SK-N-SH (cell line): ENCODE data around the gene CAMK2D. TPM values are rescaled to one million over a fixed set of nuclear protein-coding genes. Genes with fewer than 3 reads are reported as not detected.

ENCODE experiments used
- CTCF ChIA-PET: fragments of 300-600, 350-600 bp; formaldehyde crosslinking; extraction: SDS; loops from one replicate; lab custom pipeline; 2021; lab: Yijun Ruan, JAX
- POLR2A ChIA-PET: fragments of 350-600 bp; sonication (Branson Sonifier 250); formaldehyde crosslinking; extraction: SDS; loops from one replicate; lab custom pipeline; 2020; ENCODE audit warnings: antibody characterized with exemption, inconsistent platforms; lab: Yijun Ruan, JAX
- DNase-seq: peaks from one replicate; pipeline ENCODE4 v3.0.0; 2012
- H2AFZ ChIP-seq: fragments of 200-600 bp; sonication (generic); 2 replicates; pipeline ENCODE4 v1.8.1; 2016; ENCODE audit warnings: antibody characterized with exemption, mild to moderate bottlenecking, low read depth
- H3F3A ChIP-seq: fragments of 200-600 bp; sonication (generic); replicated peaks from 2 replicates; pipeline ENCODE3; 2016; ENCODE audit warnings: antibody characterized with exemption, mild to moderate bottlenecking; ENCODE audit not compliant: insufficient read depth
- H3K27ac ChIP-seq, 2 experiments: fragments of 200-500 bp in 1 of 2; fragments of 200-600 bp in 1 of 2; sonication (Bioruptor generic) in 1 of 2; sonication (generic), shearing (Covaris generic) in 1 of 2; 2 replicates each; pipeline versions ENCODE4 v1.5.1 to v1.6.1; 2014 to 2016; ENCODE audit warnings: low read depth in 2 of 2, inconsistent platforms in 1 of 2, low read length in 1 of 2, mild to moderate bottlenecking in 1 of 2, mixed read lengths in 1 of 2
- H3K27me3 ChIP-seq: fragments of 200-600 bp; sonication (generic), shearing (Covaris generic); 2 replicates; pipeline ENCODE4 v1.6.1; 2016; ENCODE audit warnings: mixed run types; ENCODE audit not compliant: insufficient read depth
- H3K36me3 ChIP-seq, 2 experiments: fragments of 200-500 bp in 1 of 2; fragments of 200-600 bp in 1 of 2; sonication (Bioruptor generic) in 1 of 2; sonication (generic) in 1 of 2; replicated peaks in 1 of 2; 2 replicates each; pipeline versions ENCODE3 to v1.5.1; 2014 to 2016; ENCODE audit warnings: low read length in 1 of 2, mild to moderate bottlenecking in 1 of 2; ENCODE audit not compliant: insufficient read depth in 2 of 2, control insufficient read depth in 1 of 2
- H3K4me1 ChIP-seq, 2 experiments: fragments of 200-500 bp in 1 of 2; fragments of 200-600 bp in 1 of 2; sonication (Bioruptor generic) in 1 of 2; sonication (generic), shearing (Covaris generic) in 1 of 2; 2 replicates each; pipeline versions ENCODE4 v1.5.1 to v1.6.1; 2014 to 2016; ENCODE audit warnings: low read depth in 1 of 2, low read length in 1 of 2, mixed run types in 1 of 2; ENCODE audit not compliant: insufficient read depth in 2 of 2, control insufficient read depth in 1 of 2
- H3K4me2 ChIP-seq: fragments of 200-600 bp; sonication (generic), shearing (Covaris generic); 2 replicates; pipeline ENCODE4 v1.6.1; 2017; ENCODE audit warnings: mixed run types
- H3K4me3 ChIP-seq, 2 experiments: fragments of 200-500 bp in 1 of 2; fragments of 200-600 bp in 1 of 2; sonication (Bioruptor generic) in 1 of 2; sonication (generic), shearing (Covaris generic) in 1 of 2; 2 replicates each; pipeline versions ENCODE4 v1.5.1 to v1.8.1; 2014 to 2016; ENCODE audit warnings: low read depth in 2 of 2, inconsistent platforms in 1 of 2, low read length in 1 of 2, mild to moderate bottlenecking in 1 of 2, mixed read lengths in 1 of 2, moderate library complexity in 1 of 2
- H3K79me2 ChIP-seq: fragments of 200-600 bp; sonication (generic); 2 replicates; pipeline ENCODE4 v1.8.1; 2017; ENCODE audit warnings: mild to moderate bottlenecking; ENCODE audit not compliant: insufficient read depth
- H3K9ac ChIP-seq: fragments of 200-600 bp; sonication (generic); 2 replicates; pipeline ENCODE4 v1.6.1; 2017; ENCODE audit warnings: mixed run types
- H3K9me2 ChIP-seq: fragments of 200-600 bp; sonication (generic); 2 replicates; pipeline ENCODE4 v1.6.1; 2017; ENCODE audit warnings: mixed run types
- H3K9me3 ChIP-seq: fragments of 200-600 bp; sonication (generic); 2 replicates; pipeline ENCODE4 v1.6.1; 2017; ENCODE audit warnings: mixed run types, mild to moderate bottlenecking, moderate library complexity
- H4K20me1 ChIP-seq: fragments of 200-600 bp; sonication (generic); 2 replicates; pipeline ENCODE4 v1.6.1; 2017; ENCODE audit warnings: mild to moderate bottlenecking, mixed run types; ENCODE audit not compliant: insufficient read depth
- CHD2 ChIP-seq: fragments of 150-350 bp; IDR thresholded peaks from 2 replicates; pipeline ENCODE4 v1.6.1; 2018; ENCODE audit warnings: low read length; ENCODE audit not compliant: partially characterized antibody
- CTCF ChIP-seq: fragments of 200-600 bp; sonication (generic); IDR thresholded peaks from 2 replicates; pipeline ENCODE4 v1.6.1; 2017; ENCODE audit warnings: antibody characterized with exemption, mild to moderate bottlenecking, moderate library complexity
- ELF1 ChIP-seq: IDR thresholded peaks from 2 replicates; pipeline ENCODE4 v1.4.0; 2012
- EP300 ChIP-seq, 2 experiments: IDR thresholded peaks; 2 replicates each; pipeline versions ENCODE4 v1.4.0 to v1.6.1; 2012; ENCODE audit warnings: borderline replicate concordance in 1 of 2, low read depth in 1 of 2, low read length in 1 of 2
- EZH2phosphoT487 ChIP-seq: fragments of 200-600 bp; sonication (generic); IDR thresholded peaks from 2 replicates; pipeline ENCODE4 v1.6.1; 2017; ENCODE audit warnings: low read depth, mixed run types, mild to moderate bottlenecking, antibody characterized with exemption, moderate library complexity, borderline replicate concordance
- FOSL2 ChIP-seq: IDR thresholded peaks from 2 replicates; pipeline ENCODE4 v1.4.0; 2012; ENCODE audit warnings: low read depth, mild to moderate bottlenecking, moderate library complexity, borderline replicate concordance
- FOXJ3 ChIP-seq: sonication (generic); formaldehyde crosslinking; IDR thresholded peaks from 2 replicates; pipeline ENCODE4 v1.5.1; 2020; ENCODE audit warnings: mild to moderate bottlenecking, missing genetic modification reagents
- GABPA ChIP-seq: IDR thresholded peaks from 2 replicates; pipeline ENCODE4 v1.4.0; 2012; ENCODE audit warnings: low read depth, mild to moderate bottlenecking
- GATA2 ChIP-seq: sonication (generic); formaldehyde crosslinking; IDR thresholded peaks from 2 replicates; pipeline ENCODE4 v1.5.0; 2020; ENCODE audit warnings: mild to moderate bottlenecking, missing genetic modification reagents
- MAX ChIP-seq: IDR thresholded peaks from 2 replicates; pipeline ENCODE4 v1.4.0; 2012; ENCODE audit warnings: low read depth
- MEF2A ChIP-seq: IDR thresholded peaks from 2 replicates; pipeline ENCODE4 v1.4.0; 2012; ENCODE audit warnings: low read depth, borderline replicate concordance
- MXI1 ChIP-seq: IDR thresholded peaks from 2 replicates; pipeline ENCODE4 v1.6.1; 2012; ENCODE audit warnings: mild to moderate bottlenecking, low read depth, low read length, improper control_type of control experiment
- NFIC ChIP-seq: IDR thresholded peaks from 2 replicates; pipeline ENCODE4 v1.4.0; 2012; ENCODE audit warnings: borderline replicate concordance
- NRF1 ChIP-seq: IDR thresholded peaks from 2 replicates; pipeline ENCODE4 v1.6.1; 2012; ENCODE audit warnings: low read depth, mild to moderate bottlenecking, low read length
- PBX3 ChIP-seq: IDR thresholded peaks from 2 replicates; pipeline ENCODE4; 2012
- POLR2AphosphoS5 ChIP-seq: IDR thresholded peaks from 2 replicates; pipeline ENCODE4 v1.6.1; 2012; ENCODE audit warnings: low read depth, low read length
- RAD21 ChIP-seq: IDR thresholded peaks from 2 replicates; pipeline ENCODE4 v1.6.1; 2012; ENCODE audit warnings: mild to moderate bottlenecking, low read length
- RCOR1 ChIP-seq: fragments of 150-350 bp; IDR thresholded peaks from 2 replicates; pipeline ENCODE4 v1.6.1; 2017; ENCODE audit warnings: antibody characterized with exemption, low read length
- RFX5 ChIP-seq: IDR thresholded peaks from 2 replicates; pipeline ENCODE4 v1.6.1; 2012; ENCODE audit warnings: mild to moderate bottlenecking, improper control_type of control experiment, low read length
- SMC3 ChIP-seq: IDR thresholded peaks from 2 replicates; pipeline ENCODE4 v1.6.1; 2012; ENCODE audit warnings: low read depth, low read length, improper control_type of control experiment
- TAF1 ChIP-seq: IDR thresholded peaks from 2 replicates; pipeline ENCODE4 v1.6.1; 2012; ENCODE audit warnings: low read depth, mild to moderate bottlenecking, low read length, moderate library complexity, borderline replicate concordance
- TCF12 ChIP-seq: IDR thresholded peaks from 2 replicates; pipeline ENCODE4 v1.4.0; 2012
- USF1 ChIP-seq: IDR thresholded peaks from 2 replicates; pipeline ENCODE4 v1.4.0; 2012; ENCODE audit warnings: low read depth, borderline replicate concordance
- USF2 ChIP-seq: fragments of 150-350 bp; IDR thresholded peaks from 2 replicates; pipeline ENCODE4 v1.6.1; 2017; ENCODE audit warnings: antibody characterized with exemption, low read length, low read depth, borderline replicate concordance
- YY1 ChIP-seq: IDR thresholded peaks from 2 replicates; pipeline ENCODE4 v1.4.0; 2012; ENCODE audit warnings: low read depth, mild to moderate bottlenecking
- ZBTB33 ChIP-seq: IDR thresholded peaks from 2 replicates; pipeline ENCODE4 v1.4.0; 2012; ENCODE audit warnings: low read depth, borderline replicate concordance
- WGBS: methylation state at CpG from one replicate; pipeline ENCODE4 v1.1.6; 2017; ENCODE audit warnings: low lambda C conversion rate; 5-methylcytosine and 5-hydroxymethylcytosine counted together
- polyA plus RNA-seq, 3 experiments: library from polyadenylated mRNA; depleted of rRNA; stranded (reverse); fragments of >200 nt; gene quantifications; 2 replicates each; pipeline ENCODE4 v1.2.3, GENCODE V29; 2012

Gene CAMK2D
- polyA plus RNA-seq, 1 of the 3 experiments (the other 2 are of a cell fraction) = 17.0 TPM

- Histone ChIP-seq H3K9ac (peak overlapping the region; percentile 96), H3K36me3 (peaks cover 0 to 4% of the 10 kb centered on the region in 2 experiments), H3K4me3 (peak overlapping the region; percentile 97), H3K9me3 (no peaks in the 10 kb centered on the region), H3K9me2 (no peaks in the 10 kb centered on the region), H3K27me3 (no peaks in the 10 kb centered on the region), H3K4me1 (peaks cover 0 to 14% of the 10 kb centered on the region in 2 experiments; a peak in 3 of 4 replicates), H2AFZ (peak overlapping the region; percentile 81), H3K27ac (peak overlapping the region; percentile 99), H3K79me2 (peaks cover 36% of the 10 kb centered on the region), H3K4me2 (peak overlapping the region; percentile 97), H4K20me1 (no peaks in the 10 kb centered on the region; the same call in 1 of the 2 replicates), H3F3A (peaks cover 26% of the 10 kb centered on the region)
- DNase-seq = peak; percentile 92
- WGBS = 2% methylated on average over 24 of the region's 38 CpGs
- ChIA-PET CTCF (interaction anchor here (1.5 to 1.8 kb wide), 2 partner anchors 215 to 615 kb away, joined by 5 to 6 read pairs; no protein-coding TSS in a partner anchor), POLR2A (no interaction called here)
- TF ChIP-seq YY1 (no peak), EP300 (IDR thresholded peaks at IDR 0.05; ENCODE audit: borderline replicate concordance in 1 of 2, low read depth in 1 of 2, low read length in 1 of 2) (peak in 1 of 2 experiments; percentile 57; a peak in 2 of 4 replicates), GATA2 (CRISPR knock-in tag) (peak; percentile 48; the same call in 1 of the 2 replicates), USF1 (peak; percentile 97), MXI1 (peak; percentile 65; the same call in 1 of the 2 replicates), ZBTB33 (peak; percentile 97), RFX5 (peak; percentile 50; the same call in 1 of the 2 replicates), FOSL2 (peak; percentile 33; the same call in 1 of the 2 replicates), EZH2phosphoT487 (no peak), RAD21 (no peak; the same call in 1 of the 2 replicates), MEF2A (no peak), NRF1 (no peak), POLR2AphosphoS5 (peak; percentile 98), ELF1 (no peak), SMC3 (peak; percentile 14; the same call in 1 of the 2 replicates), TAF1 (peak; percentile 79; the same call in 1 of the 2 replicates), TCF12 (no peak), FOXJ3 (CRISPR knock-in tag) (no peak), RCOR1 (no peak; the same call in 1 of the 2 replicates), PBX3 (no peak; the same call in 1 of the 2 replicates), MAX (peak; percentile 43), GABPA (no peak), CHD2 (peak; percentile 99), USF2 (peak; percentile 94), CTCF (peak; percentile 9; the same call in 1 of the 2 replicates), NFIC (0 out of 2 replicates have a peak, but pooled peaks have one; percentile 1)
These were observed 869 bp upstream of the CAMK2D start for GRCh38 chr4:113762186-113763028.
